Left renal cortex interstitium (tissue), 4 donors: ENCODE results near the gene HDAC5. TPM values are rescaled to one million over a fixed set of nuclear protein-coding genes. Genes with fewer than 3 reads are reported as not detected.
"Not testable (repeated sequence)": the region's sequence is repeated elsewhere in the genome, so short reads cannot be mapped to it uniquely, and the experiment has no call there.

Experiments
- DNase-seq, 4 donors: peaks; one replicate each; pipeline ENCODE4 v3.0.0-alpha.2; 2013; ENCODE audit warnings: low read depth in 4 of 4, low spot score in 2 of 4, missing footprints in 1 of 4
- polyA plus RNA-seq, 4 donors: library from polyadenylated mRNA; unstranded; fragments of 120-200 nt; gene quantifications; one replicate each; pipeline ENCODE4 v1.2.1, GENCODE V29; 2013; ENCODE audit not compliant: insufficient read length in 4 of 4

Gene HDAC5
- 10 to 100 TPM; 45.7 to 66.1 (median 52.1) TPM for polyA plus RNA-seq

GRCh38 chr17:44123356-44124117 lies at the start of gene HDAC5:
TSS of gene HDAC5 (minus strand) at chr17:44123641. CDS start at chr17:44117515, 6,126 bp downstream.
- DNase-seq: peak; percentile 89 to 91 (median 91)

GRCh38 chr17:44171931-44172455 lies 48.6 kb upstream of the HDAC5 start:
- no peak for DNase-seq

- DNase-seq: peak in 1 of 4 donors; percentile 13
These were observed 47.2 kb upstream of the HDAC5 start, which contains the start of gene ASB16 for GRCh38 chr17:44170499-44171201. TSS of gene ASB16 (plus strand) at chr17:44170704. CDS start at chr17:44170790, 86 bp downstream.

- no peak for DNase-seq
These were observed 46.7 kb upstream of the HDAC5 start for GRCh38 chr17:44170135-44170498.

- DNase-seq: no peak
These were observed 43.9 kb upstream of the HDAC5 start for GRCh38 chr17:44167181-44167861.

- DNase-seq: no peak
These were observed 41.0 kb upstream of the HDAC5 start for GRCh38 chr17:44164476-44164875.

- no peak for DNase-seq
These were observed 36.2 kb upstream of the HDAC5 start for GRCh38 chr17:44159519-44160210.

GRCh38 chr17:44155488-44155887 lies 32.0 kb upstream of the HDAC5 start:
- DNase-seq: no peak

- no peak for DNase-seq
These were observed 29.4 kb upstream of the HDAC5 start for GRCh38 chr17:44152875-44153274.

- DNase-seq: no peak
These were observed 26.4 kb upstream of the HDAC5 start for GRCh38 chr17:44149750-44150329.

GRCh38 chr17:44149066-44149465 lies 25.6 kb upstream of the HDAC5 start:
- not testable (repeated sequence) for DNase-seq

DNA sequence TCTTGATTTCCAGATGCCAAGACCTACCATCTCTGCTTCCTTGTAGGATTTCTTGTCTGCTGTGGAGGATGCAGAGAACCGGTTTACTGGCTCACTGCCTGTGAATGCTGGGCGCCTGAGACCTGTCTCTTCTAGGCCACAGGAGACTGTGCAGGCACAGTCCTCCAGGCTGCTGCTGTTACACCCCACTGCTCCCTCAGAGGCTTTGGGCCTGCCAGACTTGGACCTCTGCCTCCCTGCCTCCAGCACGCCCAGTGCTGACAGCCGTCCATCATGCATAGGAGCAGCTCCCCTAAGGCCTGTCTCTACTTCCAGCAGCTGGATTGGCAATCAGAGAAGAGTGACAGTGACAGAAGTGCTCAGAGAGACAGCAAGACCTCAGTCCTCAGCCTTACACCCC lies 24.4 kb upstream of the HDAC5 start:
- no peak for DNase-seq

- DNase-seq: no peak
These were observed 23.2 kb upstream of the HDAC5 start for GRCh38 chr17:44146375-44147346.

- DNase-seq: no peak
These were observed 21.7 kb upstream of the HDAC5 start for GRCh38 chr17:44144966-44145739.

GRCh38 chr17:44143921-44144320 lies 20.5 kb upstream of the HDAC5 start:
- not testable (repeated sequence) for DNase-seq

GRCh38 chr17:44137891-44138709 lies 14.7 kb upstream of the HDAC5 start:
- no peak for DNase-seq
